ENCODE results near the gene ANTXR1. TPM values are rescaled to one million over a fixed set of nuclear protein-coding genes. Genes with fewer than 3 reads are reported as not detected.

ANTXR1 gene
- total RNA-seq, 1 experiment from 2014 or later, result 25.7 TPM

DNA sequence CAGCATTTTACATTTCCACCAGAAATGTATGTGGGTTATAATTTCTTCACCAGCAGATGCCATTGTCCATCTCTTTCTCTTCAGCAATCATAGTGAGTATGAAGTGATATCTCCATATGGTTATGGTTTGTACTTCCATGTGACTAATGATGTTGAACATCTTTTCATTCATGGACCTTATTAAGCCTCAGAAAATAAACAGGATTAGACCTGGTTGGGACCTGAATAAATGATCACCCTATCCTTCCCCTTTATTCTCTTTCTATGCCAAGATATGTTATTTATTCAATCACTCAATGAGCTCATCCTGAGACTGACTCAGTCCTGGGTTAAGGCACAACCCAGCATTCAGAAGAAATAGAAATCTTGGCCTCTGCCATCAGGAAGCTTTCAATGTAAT lies 86.6 kb downstream of the ANTXR1 start:
- no peaks in the 10 kb centered on the region for H3K9me2 ChIP-seq (ENCODE audit: insufficient read depth)

More for the DNA sequence above, 86.6 kb downstream of the ANTXR1 start:
- no peak overlapping the region for H3K27ac ChIP-seq (ENCODE audit: low read depth, low read length)
- H3K36me3 ChIP-seq (ENCODE audit: control insufficient read depth in 1 of 2, insufficient read depth in 2 of 2, low read length in 2 of 2), result peaks cover 3 to 6% of the 10 kb centered on the region in 2 experiments; a peak in 1 of 4 replicates
- H3K4me3 ChIP-seq (replicated peaks in 1 of 2; ENCODE audit: low read depth in 1 of 2, low read length in 2 of 2), result no peak overlapping the region
- no peak overlapping the region for H2AFZ ChIP-seq (ENCODE audit: low read depth, low read length, poor library complexity, severe bottlenecking)
- H3K4me2 ChIP-seq (ENCODE audit: low read length), result no peak overlapping the region
- no peaks in the 10 kb centered on the region for H3K79me2 ChIP-seq (ENCODE audit: insufficient read depth, low read length)
- no peak for TF ChIP-seq POLR2A (IDR thresholded peaks at IDR 0.05; ENCODE audit: borderline replicate concordance, extremely low read depth, insufficient read depth, insufficient read length)
- TF ChIP-seq, protein P1, sequence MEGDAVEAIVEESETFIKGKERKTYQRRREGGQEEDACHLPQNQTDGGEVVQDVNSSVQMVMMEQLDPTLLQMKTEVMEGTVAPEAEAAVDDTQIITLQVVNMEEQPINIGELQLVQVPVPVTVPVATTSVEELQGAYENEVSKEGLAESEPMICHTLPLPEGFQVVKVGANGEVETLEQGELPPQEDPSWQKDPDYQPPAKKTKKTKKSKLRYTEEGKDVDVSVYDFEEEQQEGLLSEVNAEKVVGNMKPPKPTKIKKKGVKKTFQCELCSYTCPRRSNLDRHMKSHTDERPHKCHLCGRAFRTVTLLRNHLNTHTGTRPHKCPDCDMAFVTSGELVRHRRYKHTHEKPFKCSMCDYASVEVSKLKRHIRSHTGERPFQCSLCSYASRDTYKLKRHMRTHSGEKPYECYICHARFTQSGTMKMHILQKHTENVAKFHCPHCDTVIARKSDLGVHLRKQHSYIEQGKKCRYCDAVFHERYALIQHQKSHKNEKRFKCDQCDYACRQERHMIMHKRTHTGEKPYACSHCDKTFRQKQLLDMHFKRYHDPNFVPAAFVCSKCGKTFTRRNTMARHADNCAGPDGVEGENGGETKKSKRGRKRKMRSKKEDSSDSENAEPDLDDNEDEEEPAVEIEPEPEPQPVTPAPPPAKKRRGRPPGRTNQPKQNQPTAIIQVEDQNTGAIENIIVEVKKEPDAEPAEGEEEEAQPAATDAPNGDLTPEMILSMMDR (IDR thresholded peaks at IDR 0.05 in 2 of 3, conservative IDR thresholded peaks at IDR 0.05 in 1 of 3; ENCODE audit: borderline replicate concordance in 1 of 3, insufficient read depth in 1 of 3, low read depth in 2 of 3, low read length in 2 of 3), result no peak
- TF ChIP-seq, protein P2, sequence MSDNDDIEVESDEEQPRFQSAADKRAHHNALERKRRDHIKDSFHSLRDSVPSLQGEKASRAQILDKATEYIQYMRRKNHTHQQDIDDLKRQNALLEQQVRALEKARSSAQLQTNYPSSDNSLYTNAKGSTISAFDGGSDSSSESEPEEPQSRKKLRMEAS (IDR thresholded peaks at IDR 0.05), result no peak
- no peak for TF ChIP-seq YY1 (IDR thresholded peaks at IDR 0.05; ENCODE audit: extremely low read depth, insufficient replicate concordance, low read depth, low read length)
- TF ChIP-seq ELF1 (IDR thresholded peaks at IDR 0.05; ENCODE audit: borderline replicate concordance, low read depth), result no peak
- TF ChIP-seq ZFX (IDR thresholded peaks at IDR 0.05), result no peak
- TF ChIP-seq ZNF274 (IDR thresholded peaks at IDR 0.05; ENCODE audit: low read depth, low read length), result no peak
- no peak for TF ChIP-seq FOSL1 (IDR thresholded peaks at IDR 0.05; ENCODE audit: low read depth)
- TF ChIP-seq CBX3 (IDR thresholded peaks at IDR 0.05; ENCODE audit: low read depth), result no peak
- no peak for TF ChIP-seq CEBPB (IDR thresholded peaks at IDR 0.05; ENCODE audit: low read depth)
- ChIA-PET RAD21 (ENCODE audit: low non-redundant PET in 1 of 2, low total read pairs in 2 of 2, uncharacterized antibody in 2 of 2, unreplicated experiment in 2 of 2) (no interaction called here), CTCF (no interaction called here), POLR2A (no interaction called here)
- H3K27me3 ChIP-seq (ENCODE audit: insufficient read depth, low read length), result no peaks in the 10 kb centered on the region
- DNase-seq (ENCODE audit: low read depth, low spot score), result no peak
- ATAC-seq, result no peak
- H3K9me3 ChIP-seq (ENCODE audit: control insufficient read depth in 1 of 2, insufficient read depth in 1 of 2, low read depth in 1 of 2, low read length in 2 of 2), result no peaks in the 10 kb centered on the region
- no peaks in the 10 kb centered on the region for H4K20me1 ChIP-seq (ENCODE audit: insufficient read depth)
- H3K9ac ChIP-seq (ENCODE audit: low read length), result no peak overlapping the region
- intact Hi-C loops (cut with micrococcal nuclease), result no loop called here
- no peaks in the 10 kb centered on the region for H3K4me1 ChIP-seq (ENCODE audit: control insufficient read depth in 1 of 2, insufficient read depth in 2 of 2, low read length in 2 of 2)
- BruUV-seq (replicated peaks), result no TSS peak

Measured in HCT116 (cell line).